ENCODE results near the gene CEP63.

GRCh38 chr3:134610432-134611385 is 124.9 kb downstream of the CEP63 start:
- TF ChIP-seq CTCF (conservative IDR thresholded peaks at IDR 0.05), result no peak
- no peak for TF ChIP-seq ZFX (IDR thresholded peaks at IDR 0.05)

Data from C4-2B (cell line).